Stimulated activated CD8-positive, alpha-beta memory T cell treated with anti-CD3 and anti-CD28 coated beads, Interleukin-15, amount 100 ng/mL, for 4 hours (primary cell): ENCODE data around the gene SBF2.
"Not testable (repeated sequence)": the region's sequence is repeated elsewhere in the genome, so short reads cannot be mapped to it uniquely, and the experiment has no call there.

Source experiments
- DNase-seq, 2 donors: peaks; one replicate each; pipeline ENCODE4 v3.0.0-alpha.2; 2020; ENCODE audit warnings: low read depth in 2 of 2

The SBF2 gene

GRCh38 chr11:10117709-10118351 lies 176.2 kb downstream of the SBF2 start:
- no peak for DNase-seq

- no peak for DNase-seq
These were observed 177.4 kb downstream of the SBF2 start for GRCh38 chr11:10116588-10116987.

- no peak for DNase-seq
These were observed 179.2 kb downstream of the SBF2 start for GRCh38 chr11:10114593-10115404.

GRCh38 chr11:10113852-10114251 lies 180.2 kb downstream of the SBF2 start:
- no peak for DNase-seq

- no peak for DNase-seq
These were observed 184.2 kb downstream of the SBF2 start for GRCh38 chr11:10109806-10110205.

GRCh38 chr11:10108915-10109680 lies 184.9 kb downstream of the SBF2 start:
- no peak for DNase-seq

GRCh38 chr11:10107497-10107896 lies 186.5 kb downstream of the SBF2 start:
- DNase-seq, result no peak

GRCh38 chr11:10097615-10098014 lies 196.4 kb downstream of the SBF2 start:
- no peak for DNase-seq

- DNase-seq, result no peak
These were observed 197.0 kb downstream of the SBF2 start for GRCh38 chr11:10096987-10097386.

- DNase-seq, result no peak
These were observed 198.4 kb downstream of the SBF2 start for GRCh38 chr11:10095412-10096208.

- DNase-seq, result no peak
These were observed 201.6 kb downstream of the SBF2 start for GRCh38 chr11:10092426-10092825.

- DNase-seq, result no peak
These were observed 202.5 kb downstream of the SBF2 start for GRCh38 chr11:10091314-10092045.

- DNase-seq, result not testable (repeated sequence)
These were observed 206.1 kb downstream of the SBF2 start for GRCh38 chr11:10087923-10088225.

- no peak for DNase-seq
These were observed 206.7 kb downstream of the SBF2 start for GRCh38 chr11:10087186-10087922.

- no peak for DNase-seq
These were observed 213.9 kb downstream of the SBF2 start for GRCh38 chr11:10080138-10080537.

- no peak for DNase-seq
These were observed 217.4 kb downstream of the SBF2 start for GRCh38 chr11:10076458-10077141.

GRCh38 chr11:10075141-10075540 lies 218.9 kb downstream of the SBF2 start:
- no peak for DNase-seq

- no peak for DNase-seq
These were observed 221.2 kb downstream of the SBF2 start for GRCh38 chr11:10072841-10073240.

GRCh38 chr11:10072142-10072541 lies 221.9 kb downstream of the SBF2 start:
- DNase-seq, result no peak
